HepG2 (cell line): ENCODE measurements around the gene ADAM8. TPM values are rescaled to one million over a fixed set of nuclear protein-coding genes. Genes with fewer than 3 reads are reported as not detected.

Source experiments
- ATAC-seq: fragments of 200-7000 bp; cut with Tn5 transposase; 3 replicates; pipeline ENCODE4 v1.9.1; 2020; ENCODE audit warnings: mild to moderate bottlenecking, moderate library complexity
- BruUV-seq: library from RNA; stranded (reverse); fragments of 400-500 nt; replicated peaks from 2 replicates; lab custom pipeline; 2021; lab: Mats Ljungman, UMichigan
- CTCF ChIA-PET: fragments of 300-600 bp; formaldehyde crosslinking; extraction: SDS; loops from one replicate; lab custom pipeline; 2021; ENCODE audit warnings: low total read pairs, inconsistent platforms, low intra/inter-chr PET ratio; lab: Yijun Ruan, JAX
- POLR2A ChIA-PET: fragments of 350-600 bp; sonication (Branson Sonifier 250); formaldehyde crosslinking; loops from one replicate; lab custom pipeline; 2020; ENCODE audit warnings: antibody characterized with exemption, inconsistent platforms; lab: Yijun Ruan, JAX
- DNase-seq: peaks from one replicate; pipeline ENCODE4 v3.0.0-alpha.2; 2015; ENCODE audit warnings: low spot score
- FAIRE-seq: peaks from 3 replicates; lab custom pipeline; 2011; peaks lifted over from hg19 to GRCh38; lab: Jason Lieb, UNC
- H2AFZ ChIP-seq: one replicate; pipeline ENCODE4 v1.6.1; 2011; ENCODE audit warnings: low read length, inconsistent platforms
- H3K27ac ChIP-seq: fragments of 300-600 bp; 3 replicates; pipeline ENCODE4 v1.8.0; 2011; ENCODE audit warnings: mixed run types, mild to moderate bottlenecking, mixed read lengths, low read length, inconsistent platforms; ENCODE audit not compliant: insufficient read depth; ENCODE audit errors: extremely low read length
- H3K27me3 ChIP-seq, 2 experiments: fragments of 200-600 bp in 1 of 2; 2 replicates in 1 of 2; 3 replicates in 1 of 2; pipeline versions ENCODE4 v1.6.0 to v1.8.0; 2011; ENCODE audit warnings: low read length in 2 of 2, mild to moderate bottlenecking in 2 of 2, moderate library complexity in 2 of 2, inconsistent platforms in 1 of 2; ENCODE audit not compliant: insufficient read depth in 2 of 2, control insufficient read depth in 1 of 2
- H3K36me3 ChIP-seq, 2 experiments: fragments of 200-600 bp in 1 of 2; replicated peaks in 1 of 2; 2 replicates in 1 of 2; 3 replicates in 1 of 2; pipeline versions ENCODE4 v1.5.1 to v1.8.0; 2011; ENCODE audit warnings: low read length in 2 of 2, inconsistent platforms in 1 of 2; ENCODE audit not compliant: insufficient read depth in 2 of 2, control insufficient read depth in 1 of 2
- H3K4me1 ChIP-seq: 2 replicates; pipeline ENCODE4 v1.5.1; 2012; ENCODE audit warnings: low read length, inconsistent platforms; ENCODE audit not compliant: insufficient read depth
- H3K4me2 ChIP-seq: 2 replicates; pipeline ENCODE4 v1.6.0; 2011; ENCODE audit warnings: low read depth, low read length, inconsistent platforms
- H3K4me3 ChIP-seq, 3 experiments: fragments of 200-600 bp in 1 of 3; sonication (generic), shearing (Covaris generic) in 1 of 3; replicated peaks in 1 of 3; 2 replicates each; pipeline ENCODE4 v1.5.1; 2011 to 2016; ENCODE audit warnings: low read length in 3 of 3, inconsistent platforms in 2 of 3, low read depth in 2 of 3, mild to moderate bottlenecking in 2 of 3, control low read depth in 1 of 3, mixed read lengths in 1 of 3; ENCODE audit not compliant: insufficient read depth in 1 of 3
- H3K79me2 ChIP-seq: one replicate; pipeline ENCODE4 v1.6.1; 2011; ENCODE audit warnings: low read length, inconsistent platforms; ENCODE audit not compliant: insufficient read depth
- H3K9ac ChIP-seq: 2 replicates; pipeline ENCODE4 v1.6.0; 2011; ENCODE audit warnings: mild to moderate bottlenecking, low read depth, low read length, inconsistent platforms; ENCODE audit not compliant: insufficient read depth
- H3K9me3 ChIP-seq: 2 replicates; pipeline ENCODE4 v1.5.1; 2012; ENCODE audit warnings: mild to moderate bottlenecking, low read length
- H4K20me1 ChIP-seq: 2 replicates; pipeline ENCODE4 v1.6.0; 2011; ENCODE audit warnings: inconsistent platforms, mild to moderate bottlenecking, low read length, moderate library complexity; ENCODE audit not compliant: insufficient read depth
- AGO2 ChIP-seq: fragments of 200-400 bp; formaldehyde crosslinking; optimal IDR thresholded peaks from 2 replicates; pipeline ENCODE3; 2017; ENCODE audit warnings: mild to moderate bottlenecking, low read depth, low read length, moderate library complexity
- DR1 ChIP-seq: sonication (generic); formaldehyde crosslinking; IDR thresholded peaks from 2 replicates; pipeline ENCODE4 v1.8.0; 2021; ENCODE audit warnings: mild to moderate bottlenecking, missing genetic modification reagents, inconsistent platforms
- KDM4B ChIP-seq: sonication (generic); formaldehyde crosslinking; IDR thresholded peaks from 2 replicates; pipeline ENCODE4 v1.4.0; 2020; ENCODE audit warnings: missing genetic modification reagents
- NR0B2 ChIP-seq: sonication (generic); formaldehyde crosslinking; IDR thresholded peaks from 2 replicates; pipeline ENCODE4 v1.4.0; 2020; ENCODE audit warnings: mild to moderate bottlenecking, missing genetic modification reagents
- SUZ12 ChIP-seq: fragments of 150-350 bp; IDR thresholded peaks from 2 replicates; pipeline ENCODE4 v1.6.1; 2014; ENCODE audit warnings: low read depth, low read length
- ZFX ChIP-seq: sonication (generic); formaldehyde crosslinking; IDR thresholded peaks from 2 replicates; pipeline ENCODE4 v1.4.0; 2020; ENCODE audit warnings: mild to moderate bottlenecking, low read depth, missing genetic modification reagents, moderate library complexity
- ZNF850 ChIP-seq: sonication (generic); formaldehyde crosslinking; conservative IDR thresholded peaks from 2 replicates; pipeline ENCODE4 v1.9.0; 2021; ENCODE audit warnings: mild to moderate bottlenecking, missing genetic modification reagents
- WGBS: methylation state at CpG from one replicate; pipeline ENCODE4 v1.1.6; 2017; ENCODE audit warnings: low lambda C conversion rate; 5-methylcytosine and 5-hydroxymethylcytosine counted together
- in situ Hi-C: cut with HindIII; loops from 2 replicates; pipeline ENCODE4 v1.10.0; 2017; ENCODE audit warnings: low pct_unique_long_range_greater_than_20kb; ENCODE audit not compliant: extremely low pct_ligation_motif_present
- intact Hi-C: fragments of 100-400 bp; cut with micrococcal nuclease; formaldehyde crosslinking; loops from one replicate; pipeline ENCODE4 v1.10.0; 2022; ENCODE audit not compliant: unreplicated experiment
- polyA plus RNA-seq, 8 experiments: library from polyadenylated mRNA; depleted of rRNA in 3 of 8; stranded (reverse) in 7 of 8; unstranded in 1 of 8; fragments of >200 nt; fragmentation: Illumina TruSeq in 4 of 8; extraction: Trizol in 4 of 8; gene quantifications; 2 replicates each; pipeline versions ENCODE4 v1.2.1 to v1.2.3, GENCODE V29; 2011 to 2016; ENCODE audit warnings: low read depth in 4 of 8, missing spikeins in 1 of 8, mixed read lengths in 1 of 8; ENCODE audit not compliant: insufficient read depth in 1 of 8
- total RNA-seq, 5 experiments: library from RNA; depleted of rRNA; stranded (reverse); fragments of >200 nt; fragmentation: Illumina TruSeq; extraction: Trizol; gene quantifications; 2 replicates each; pipeline ENCODE4 v1.2.3, GENCODE V29; 2016; ENCODE audit warnings: low read depth in 1 of 5

The ADAM8 gene
- total and polyA plus RNA-seq, 2 of the 13 experiments (the other 11 are each of a cell fraction or from before 2014, with no cell fraction given): 0.24 to 0.93 TPM

- no peak for TF ChIP-seq AGO2
- no peak for TF ChIP-seq DR1 (CRISPR knock-in tag)
- TF ChIP-seq SUZ12: no peak
- TF ChIP-seq ZNF850 (CRISPR knock-in tag): no peak
- no peak for TF ChIP-seq ZFX
- no peak for TF ChIP-seq KDM4B
These were observed 5.0 kb downstream of the ADAM8 start (continued) for GRCh38 chr10:133271521-133272300.

GRCh38 chr10:133270773-133271297, 5.8 kb downstream of the ADAM8 start:
- H3K9ac ChIP-seq: no peak overlapping the region
- FAIRE-seq: no peak
- BruUV-seq: no TSS peak
- ChIA-PET POLR2A (no interaction called here), CTCF (no interaction called here)
- no peak for DNase-seq
- no peak overlapping the region for H3K4me3 ChIP-seq
- H2AFZ ChIP-seq: no peak overlapping the region
- 46% methylated on average over 7 of the region's 19 CpGs for WGBS
- H3K27me3 ChIP-seq: peaks cover 0 to 22% of the 10 kb centered on the region in 2 experiments; a peak in 3 of 5 replicates
- intact Hi-C loops: no loop called here
- no peak for TF ChIP-seq NR0B2 (CRISPR knock-in tag)
- no peaks in the 10 kb centered on the region for H3K4me1 ChIP-seq
- in situ Hi-C loops: no loop called here
- no peak overlapping the region for H3K4me2 ChIP-seq
- H4K20me1 ChIP-seq: no peaks in the 10 kb centered on the region
- no peaks in the 10 kb centered on the region for H3K36me3 ChIP-seq
- no peak for ATAC-seq
- H3K79me2 ChIP-seq: no peaks in the 10 kb centered on the region
- no peaks in the 10 kb centered on the region for H3K9me3 ChIP-seq
- H3K27ac ChIP-seq: no peak overlapping the region
